GM23338 (cell line): ENCODE data around the gene AOPEP. TPM values are rescaled to one million over a fixed set of nuclear protein-coding genes. Genes with fewer than 3 reads are reported as not detected.

Experiments used
- ATAC-seq: fragments of 200-7000 bp; cut with Tn5 transposase; 3 replicates; pipeline ENCODE4 v1.9.1; 2020
- DNase-seq: peaks from one replicate; pipeline ENCODE4 v3.0.0-alpha.2; 2015; ENCODE audit warnings: low spot score
- H2AFZ ChIP-seq: fragments of 200-600 bp; sonication (generic); 2 replicates; pipeline ENCODE4 v1.8.0; 2016; ENCODE audit warnings: antibody characterized with exemption, mild to moderate bottlenecking, moderate library complexity
- H3F3A ChIP-seq: fragments of 200-600 bp; sonication (generic); replicated peaks from 2 replicates; pipeline ENCODE4 v1.8.0; 2017; ENCODE audit warnings: antibody characterized with exemption, mixed run types, low read depth
- H3K27ac ChIP-seq: fragments of 200-600 bp; sonication (generic); 2 replicates; pipeline ENCODE4 v1.6.1; 2016; ENCODE audit warnings: low read depth
- H3K27me3 ChIP-seq: fragments of 200-600 bp; sonication (generic); 2 replicates; pipeline ENCODE4 v1.8.0; 2016; ENCODE audit warnings: mild to moderate bottlenecking, mixed run types, moderate library complexity; ENCODE audit not compliant: insufficient read depth
- H3K36me3 ChIP-seq: fragments of 200-600 bp; sonication (generic); 2 replicates; pipeline ENCODE4 v1.8.0; 2016; ENCODE audit warnings: mild to moderate bottlenecking; ENCODE audit not compliant: insufficient read depth
- H3K4me1 ChIP-seq: fragments of 200-600 bp; sonication (generic); 2 replicates; pipeline ENCODE4 v1.8.0; 2016; ENCODE audit warnings: mild to moderate bottlenecking, moderate library complexity; ENCODE audit not compliant: insufficient read depth
- H3K4me2 ChIP-seq: fragments of 200-600 bp; sonication (generic); 2 replicates; pipeline ENCODE4 v1.7.1; 2017; ENCODE audit warnings: mixed run types
- H3K4me3 ChIP-seq: fragments of 200-600 bp; sonication (generic); 2 replicates; pipeline ENCODE4 v1.6.1; 2016; ENCODE audit warnings: mixed run types
- H3K79me2 ChIP-seq: fragments of 200-600 bp; sonication (generic); replicated peaks from 2 replicates; pipeline ENCODE4 v1.8.0; 2017; ENCODE audit warnings: mild to moderate bottlenecking; ENCODE audit not compliant: insufficient read depth
- H3K9me2 ChIP-seq: fragments of 200-600 bp; sonication (generic); 2 replicates; pipeline ENCODE4 v1.8.0; 2017; ENCODE audit not compliant: insufficient read depth
- H4K20me1 ChIP-seq: fragments of 200-600 bp; sonication (generic); replicated peaks from 2 replicates; pipeline ENCODE4 v1.8.0; 2017; ENCODE audit warnings: mild to moderate bottlenecking; ENCODE audit not compliant: insufficient read depth
- H3K27ac Mint-ChIP-seq: 2 replicates; pipeline ENCODE4 v1.8.0; 2020; ENCODE audit warnings: inconsistent platforms, mild to moderate bottlenecking, moderate library complexity, mixed read lengths
- H3K27me3 Mint-ChIP-seq: 3 replicates; pipeline ENCODE4 v1.8.0; 2022; ENCODE audit warnings: low read depth, mild to moderate bottlenecking, moderate library complexity, mixed read lengths, inconsistent platforms; ENCODE audit not compliant: insufficient read depth, poor library complexity
- H3K36me3 Mint-ChIP-seq: 3 replicates; pipeline ENCODE4 v1.8.0; 2021; ENCODE audit warnings: low read depth, mild to moderate bottlenecking, inconsistent platforms, moderate library complexity, mixed read lengths
- H3K4me1 Mint-ChIP-seq: 3 replicates; pipeline ENCODE4 v1.8.0; 2020; ENCODE audit warnings: mild to moderate bottlenecking, inconsistent platforms, mixed read lengths
- H3K4me3 Mint-ChIP-seq: 3 replicates; pipeline ENCODE4 v1.8.0; 2021; ENCODE audit warnings: moderate library complexity, mild to moderate bottlenecking, inconsistent platforms, mixed read lengths
- H3K9me3 Mint-ChIP-seq: 3 replicates; pipeline ENCODE4 v1.8.0; 2020; ENCODE audit warnings: moderate library complexity, mild to moderate bottlenecking, inconsistent platforms, mixed read lengths
- EZH2 ChIP-seq: fragments of 200-600 bp; sonication (generic); IDR thresholded peaks from one replicate; pipeline ENCODE4 v1.8.0; 2017; ENCODE audit warnings: antibody characterized with exemption, mild to moderate bottlenecking, low read depth; ENCODE audit not compliant: unreplicated experiment
- EZH2phosphoT487 ChIP-seq: fragments of 200-600 bp; sonication (generic); IDR thresholded peaks from one replicate; pipeline ENCODE4 v1.8.1; 2018; ENCODE audit warnings: antibody characterized with exemption; ENCODE audit not compliant: unreplicated experiment
- JUNB ChIP-seq: IDR thresholded peaks from one replicate; pipeline ENCODE4 v1.6.1; 2016; ENCODE audit warnings: antibody characterized with exemption; ENCODE audit not compliant: unreplicated experiment
- NANOG ChIP-seq: IDR thresholded peaks from 2 replicates; pipeline ENCODE4 v1.6.1; 2016; ENCODE audit warnings: antibody characterized with exemption, borderline replicate concordance
- POLR2AphosphoS5 ChIP-seq: IDR thresholded peaks from 2 replicates; pipeline ENCODE4 v1.6.1; 2016; ENCODE audit warnings: antibody characterized with exemption, low read depth
- STAT1 ChIP-seq: IDR thresholded peaks from one replicate; pipeline ENCODE4 v1.6.1; 2016; ENCODE audit warnings: antibody characterized with exemption; ENCODE audit not compliant: unreplicated experiment
- ZNF114 ChIP-seq: fragments of 250-450 bp; sonication (Bioruptor Pico); IDR thresholded peaks from 2 replicates; pipeline ENCODE4 v1.5.0; 2020; ENCODE audit warnings: mild to moderate bottlenecking, moderate library complexity
- ZNF331 ChIP-seq: fragments of 250-450 bp; sonication (Bioruptor Pico); IDR thresholded peaks from 2 replicates; pipeline ENCODE4 v1.5.0; 2020; ENCODE audit warnings: low read depth, mild to moderate bottlenecking, moderate library complexity
- polyA plus RNA-seq: library from polyadenylated mRNA; unstranded; fragments of >200 nt; fragmentation: Nextera tagmentation; extraction: Ambion mirVana; gene quantifications from 2 replicates; pipeline ENCODE4 v1.2.1, GENCODE V29; 2016
- total RNA-seq: library from RNA; depleted of rRNA; stranded (reverse); fragments of >200 nt; shearing (Covaris generic); gene quantifications from 2 replicates; pipeline ENCODE4 v1.2.3, GENCODE V29; 2014
- TF ChIP-seq, protein P1 (sequence below): IDR thresholded peaks from 2 replicates; pipeline ENCODE4 v1.6.1; 2016; ENCODE audit warnings: antibody characterized with exemption
- TF ChIP-seq, protein P2 (sequence below): fragments of 250-450 bp; sonication (Bioruptor Pico); IDR thresholded peaks from 2 replicates; pipeline ENCODE4 v1.5.0; 2020; ENCODE audit warnings: mild to moderate bottlenecking, moderate library complexity
- TF ChIP-seq, protein P3 (sequence below), 2 experiments: fragments of 200-600 bp in 1 of 2; sonication (generic) in 1 of 2; conservative IDR thresholded peaks; 2 replicates each; pipeline versions ENCODE4 v1.5.1 to v1.6.1; 2016 to 2017; ENCODE audit warnings: antibody characterized with exemption in 2 of 2, low read depth in 2 of 2, mild to moderate bottlenecking in 2 of 2, moderate library complexity in 1 of 2

Gene AOPEP
- total and polyA plus RNA-seq, 2 experiments from 2014 or later = 7.0 to 16.5 TPM

DNA sequence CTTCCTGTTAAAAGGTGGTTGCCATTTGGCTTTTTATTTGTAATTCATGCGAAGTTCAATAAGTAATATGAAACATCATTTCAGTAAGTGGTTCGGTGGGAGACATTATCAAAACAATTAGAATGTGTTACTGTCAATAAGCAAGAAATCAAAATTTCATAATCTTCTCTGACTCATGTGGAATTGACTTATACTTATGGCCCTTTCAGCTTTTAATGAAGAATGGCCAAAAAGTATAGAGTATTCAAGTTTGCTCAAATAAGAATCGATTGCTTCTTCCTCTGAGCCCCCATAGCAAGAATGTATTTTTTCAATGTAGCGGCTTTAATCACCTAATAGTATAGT is 174.5 kb downstream of the AOPEP start:
- Histone ChIP-seq H3K9me2 (no peaks in the 10 kb centered on the region), H3K27me3 (no peaks in the 10 kb centered on the region), H3K4me1 (peaks cover 9% of the 10 kb centered on the region), H4K20me1 (no peaks in the 10 kb centered on the region), H3F3A (no peaks in the 10 kb centered on the region), H3K36me3 (no peaks in the 10 kb centered on the region), H2AFZ (no peak overlapping the region), H3K27ac (no peak overlapping the region; the same call in 1 of the 2 replicates), H3K4me3 (no peak overlapping the region), H3K79me2 (no peaks in the 10 kb centered on the region), H3K4me2 (no peak overlapping the region)
- Mint-ChIP-seq H3K36me3 (no peaks in the 10 kb centered on the region), H3K4me1 (peaks cover 26% of the 10 kb centered on the region), H3K27me3 (peaks cover 2% of the 10 kb centered on the region), H3K4me3 (no peak overlapping the region), H3K9me3 (no peaks in the 10 kb centered on the region), H3K27ac (no peak overlapping the region)
- TF ChIP-seq, protein P1, sequence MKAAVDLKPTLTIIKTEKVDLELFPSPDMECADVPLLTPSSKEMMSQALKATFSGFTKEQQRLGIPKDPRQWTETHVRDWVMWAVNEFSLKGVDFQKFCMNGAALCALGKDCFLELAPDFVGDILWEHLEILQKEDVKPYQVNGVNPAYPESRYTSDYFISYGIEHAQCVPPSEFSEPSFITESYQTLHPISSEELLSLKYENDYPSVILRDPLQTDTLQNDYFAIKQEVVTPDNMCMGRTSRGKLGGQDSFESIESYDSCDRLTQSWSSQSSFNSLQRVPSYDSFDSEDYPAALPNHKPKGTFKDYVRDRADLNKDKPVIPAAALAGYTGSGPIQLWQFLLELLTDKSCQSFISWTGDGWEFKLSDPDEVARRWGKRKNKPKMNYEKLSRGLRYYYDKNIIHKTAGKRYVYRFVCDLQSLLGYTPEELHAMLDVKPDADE = no peak
- ATAC-seq (no peak), DNase-seq (no peak)

DNA sequence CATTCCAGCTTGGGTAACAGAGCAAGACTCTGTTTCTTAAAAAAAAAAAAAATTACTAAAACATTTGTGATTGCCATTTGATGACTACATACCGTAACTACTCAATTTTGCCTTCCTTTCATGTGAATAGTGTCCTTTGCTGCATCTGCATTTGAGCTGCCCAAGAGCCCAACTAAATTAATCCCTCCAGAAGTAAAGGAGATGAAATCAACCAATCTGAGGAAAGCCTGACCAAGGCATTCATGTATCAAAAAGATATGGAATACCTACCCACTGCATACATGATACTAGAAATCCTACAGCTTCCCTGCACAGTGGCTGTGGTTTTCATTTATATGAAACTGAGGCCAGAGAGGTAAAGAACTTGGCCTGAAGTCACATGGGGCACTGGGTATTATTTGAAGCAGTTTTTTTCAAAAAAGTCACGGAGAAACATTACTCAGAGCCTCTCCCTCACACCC is 177.5 kb downstream of the AOPEP start:
- Histone ChIP-seq H3K79me2 (no peaks in the 10 kb centered on the region), H3K36me3 (no peaks in the 10 kb centered on the region), H3K9me2 (no peaks in the 10 kb centered on the region), H3K4me3 (no peak overlapping the region), H3K4me1 (peaks cover 14% of the 10 kb centered on the region), H3F3A (no peaks in the 10 kb centered on the region), H3K27ac (no peak overlapping the region), H3K4me2 (no peak overlapping the region), H2AFZ (no peak overlapping the region), H4K20me1 (no peaks in the 10 kb centered on the region), H3K27me3 (no peaks in the 10 kb centered on the region)
- no peak for ATAC-seq
- Mint-ChIP-seq H3K27me3 (peaks cover 5% of the 10 kb centered on the region), H3K9me3 (no peaks in the 10 kb centered on the region), H3K36me3 (no peaks in the 10 kb centered on the region), H3K4me3 (no peak overlapping the region), H3K4me1 (peaks cover 45% of the 10 kb centered on the region), H3K27ac (no peak overlapping the region; the same call in 1 of the 2 replicates)
- no peak for DNase-seq
- TF ChIP-seq NANOG = no peak
- TF ChIP-seq, protein P1 = no peak
- TF ChIP-seq ZNF331 (CRISPR knock-in tag) = no peak
- no peak for TF ChIP-seq EZH2
- TF ChIP-seq, protein P2, sequence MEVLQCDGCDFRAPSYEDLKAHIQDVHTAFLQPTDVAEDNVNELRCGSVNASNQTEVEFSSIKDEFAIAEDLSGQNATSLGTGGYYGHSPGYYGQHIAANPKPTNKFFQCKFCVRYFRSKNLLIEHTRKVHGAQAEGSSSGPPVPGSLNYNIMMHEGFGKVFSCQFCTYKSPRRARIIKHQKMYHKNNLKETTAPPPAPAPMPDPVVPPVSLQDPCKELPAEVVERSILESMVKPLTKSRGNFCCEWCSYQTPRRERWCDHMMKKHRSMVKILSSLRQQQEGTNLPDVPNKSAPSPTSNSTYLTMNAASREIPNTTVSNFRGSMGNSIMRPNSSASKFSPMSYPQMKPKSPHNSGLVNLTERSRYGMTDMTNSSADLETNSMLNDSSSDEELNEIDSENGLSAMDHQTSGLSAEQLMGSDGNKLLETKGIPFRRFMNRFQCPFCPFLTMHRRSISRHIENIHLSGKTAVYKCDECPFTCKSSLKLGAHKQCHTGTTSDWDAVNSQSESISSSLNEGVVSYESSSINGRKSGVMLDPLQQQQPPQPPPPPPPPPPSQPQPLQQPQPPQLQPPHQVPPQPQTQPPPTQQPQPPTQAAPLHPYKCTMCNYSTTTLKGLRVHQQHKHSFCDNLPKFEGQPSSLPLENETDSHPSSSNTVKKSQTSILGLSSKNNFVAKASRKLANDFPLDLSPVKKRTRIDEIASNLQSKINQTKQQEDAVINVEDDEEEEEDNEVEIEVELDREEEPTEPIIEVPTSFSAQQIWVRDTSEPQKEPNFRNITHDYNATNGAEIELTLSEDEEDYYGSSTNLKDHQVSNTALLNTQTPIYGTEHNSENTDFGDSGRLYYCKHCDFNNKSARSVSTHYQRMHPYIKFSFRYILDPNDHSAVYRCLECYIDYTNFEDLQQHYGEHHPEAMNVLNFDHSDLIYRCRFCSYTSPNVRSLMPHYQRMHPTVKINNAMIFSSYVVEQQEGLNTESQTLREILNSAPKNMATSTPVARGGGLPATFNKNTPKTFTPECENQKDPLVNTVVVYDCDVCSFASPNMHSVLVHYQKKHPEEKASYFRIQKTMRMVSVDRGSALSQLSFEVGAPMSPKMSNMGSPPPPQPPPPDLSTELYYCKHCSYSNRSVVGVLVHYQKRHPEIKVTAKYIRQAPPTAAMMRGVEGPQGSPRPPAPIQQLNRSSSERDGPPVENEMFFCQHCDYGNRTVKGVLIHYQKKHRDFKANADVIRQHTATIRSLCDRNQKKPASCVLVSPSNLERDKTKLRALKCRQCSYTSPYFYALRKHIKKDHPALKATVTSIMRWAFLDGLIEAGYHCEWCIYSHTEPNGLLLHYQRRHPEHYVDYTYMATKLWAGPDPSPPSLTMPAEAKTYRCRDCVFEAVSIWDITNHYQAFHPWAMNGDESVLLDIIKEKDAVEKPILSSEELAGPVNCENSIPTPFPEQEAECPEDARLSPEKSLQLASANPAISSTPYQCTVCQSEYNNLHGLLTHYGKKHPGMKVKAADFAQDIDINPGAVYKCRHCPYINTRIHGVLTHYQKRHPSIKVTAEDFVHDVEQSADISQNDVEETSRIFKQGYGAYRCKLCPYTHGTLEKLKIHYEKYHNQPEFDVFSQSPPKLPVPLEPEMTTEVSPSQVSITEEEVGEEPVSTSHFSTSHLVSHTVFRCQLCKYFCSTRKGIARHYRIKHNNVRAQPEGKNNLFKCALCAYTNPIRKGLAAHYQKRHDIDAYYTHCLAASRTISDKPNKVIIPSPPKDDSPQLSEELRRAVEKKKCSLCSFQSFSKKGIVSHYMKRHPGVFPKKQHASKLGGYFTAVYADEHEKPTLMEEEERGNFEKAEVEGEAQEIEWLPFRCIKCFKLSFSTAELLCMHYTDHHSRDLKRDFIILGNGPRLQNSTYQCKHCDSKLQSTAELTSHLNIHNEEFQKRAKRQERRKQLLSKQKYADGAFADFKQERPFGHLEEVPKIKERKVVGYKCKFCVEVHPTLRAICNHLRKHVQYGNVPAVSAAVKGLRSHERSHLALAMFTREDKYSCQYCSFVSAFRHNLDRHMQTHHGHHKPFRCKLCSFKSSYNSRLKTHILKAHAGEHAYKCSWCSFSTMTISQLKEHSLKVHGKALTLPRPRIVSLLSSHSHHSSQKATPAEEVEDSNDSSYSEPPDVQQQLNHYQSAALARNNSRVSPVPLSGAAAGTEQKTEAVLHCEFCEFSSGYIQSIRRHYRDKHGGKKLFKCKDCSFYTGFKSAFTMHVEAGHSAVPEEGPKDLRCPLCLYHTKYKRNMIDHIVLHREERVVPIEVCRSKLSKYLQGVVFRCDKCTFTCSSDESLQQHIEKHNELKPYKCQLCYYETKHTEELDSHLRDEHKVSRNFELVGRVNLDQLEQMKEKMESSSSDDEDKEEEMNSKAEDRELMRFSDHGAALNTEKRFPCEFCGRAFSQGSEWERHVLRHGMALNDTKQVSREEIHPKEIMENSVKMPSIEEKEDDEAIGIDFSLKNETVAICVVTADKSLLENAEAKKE = no peak
- no peak for TF ChIP-seq STAT1
- TF ChIP-seq JUNB = no peak
- TF ChIP-seq POLR2AphosphoS5 = no peak
- no peak for TF ChIP-seq ZNF114 (CRISPR knock-in tag)
- TF ChIP-seq EZH2phosphoT487 = no peak
- TF ChIP-seq, protein P3, sequence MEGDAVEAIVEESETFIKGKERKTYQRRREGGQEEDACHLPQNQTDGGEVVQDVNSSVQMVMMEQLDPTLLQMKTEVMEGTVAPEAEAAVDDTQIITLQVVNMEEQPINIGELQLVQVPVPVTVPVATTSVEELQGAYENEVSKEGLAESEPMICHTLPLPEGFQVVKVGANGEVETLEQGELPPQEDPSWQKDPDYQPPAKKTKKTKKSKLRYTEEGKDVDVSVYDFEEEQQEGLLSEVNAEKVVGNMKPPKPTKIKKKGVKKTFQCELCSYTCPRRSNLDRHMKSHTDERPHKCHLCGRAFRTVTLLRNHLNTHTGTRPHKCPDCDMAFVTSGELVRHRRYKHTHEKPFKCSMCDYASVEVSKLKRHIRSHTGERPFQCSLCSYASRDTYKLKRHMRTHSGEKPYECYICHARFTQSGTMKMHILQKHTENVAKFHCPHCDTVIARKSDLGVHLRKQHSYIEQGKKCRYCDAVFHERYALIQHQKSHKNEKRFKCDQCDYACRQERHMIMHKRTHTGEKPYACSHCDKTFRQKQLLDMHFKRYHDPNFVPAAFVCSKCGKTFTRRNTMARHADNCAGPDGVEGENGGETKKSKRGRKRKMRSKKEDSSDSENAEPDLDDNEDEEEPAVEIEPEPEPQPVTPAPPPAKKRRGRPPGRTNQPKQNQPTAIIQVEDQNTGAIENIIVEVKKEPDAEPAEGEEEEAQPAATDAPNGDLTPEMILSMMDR (conservative IDR thresholded peaks at IDR 0.05; ENCODE audit: low read depth in 2 of 2) = no peak
